K562 treated with DMSO at 1 percent for 12 hours (cell line): ENCODE measurements around the gene ISCU. TPM values are rescaled to one million over a fixed set of nuclear protein-coding genes. Genes with fewer than 3 reads are reported as not detected.

Source experiments
- total RNA-seq: library from RNA; unstranded; fragments of 300-600 nt; gene quantifications from 2 replicates; pipeline ENCODE4 v1.2.3, GENCODE V29; 2022; ENCODE audit not compliant: insufficient read depth

The ISCU gene
- 113 and 119 TPM in 2 replicates for total RNA-seq

GRCh38 chr12:108562348-108563135 lies at the start of gene ISCU:
Gene ISCU (plus strand): TSS chr12:108562596. CDS start chr12:108562623, 27 bp downstream.

GRCh38 chr12:108514973-108515814 lies 47.2 kb upstream of the ISCU start, which contains the start of gene FICD:
Gene FICD (plus strand): TSS chr12:108515277. CDS start chr12:108516973, 1,696 bp downstream.

GRCh38 chr12:108560752-108561719 lies 1.4 kb upstream of the ISCU start, which contains the start of gene SART3:
Gene SART3 (minus strand): TSS chr12:108561173. CDS start chr12:108561154, 19 bp downstream.

GRCh38 chr12:108597559-108598471 lies 35.4 kb downstream of the ISCU start, which contains the start of gene TMEM119:
Gene TMEM119 (minus strand): TSS chr12:108598084. CDS start chr12:108592383, 5,701 bp downstream.

Other genes starting within 250 kb of the ISCU start
- not detected in 2 replicates for gene CMKLR1, start 223.3 kb upstream of the ISCU start, total RNA-seq
- 2.9 and 6.0 TPM in 2 replicates for gene FICD, start 47.3 kb upstream of the ISCU start, total RNA-seq
- gene SART3, start 1.4 kb upstream of the ISCU start, total RNA-seq, result 15.4 and 40.5 TPM in 2 replicates
- gene TMEM119, start 35.5 kb downstream of the ISCU start, total RNA-seq, result not detected in 2 replicates
- gene SELPLG, start 71.3 kb downstream of the ISCU start, total RNA-seq, result 2.4 and 4.6 TPM in 2 replicates
- 39.0 and 87.5 TPM in 2 replicates for gene CORO1C, start 168.9 kb downstream of the ISCU start, total RNA-seq